HL-60 (cell line): ENCODE measurements around the gene NAALADL2.
"Not testable (repeated sequence)": the region's sequence is repeated elsewhere in the genome, so short reads cannot be mapped to it uniquely, and the experiment has no call there.

Experiments
- DNase-seq, 2 experiments: peaks; one replicate each; pipeline ENCODE4 v3.0.0-alpha.2; 2010 to 2020; ENCODE audit warnings: low read depth in 1 of 2, low spot score in 1 of 2
- H3K27ac ChIP-seq: fragments of 250-450 bp; sonication (Bioruptor Pico); replicated peaks from 2 replicates; pipeline ENCODE4 v1.5.1; 2020; ENCODE audit warnings: mild to moderate bottlenecking, moderate library complexity
- H3K27me3 ChIP-seq: fragments of 250-450 bp; sonication (Bioruptor Pico); 2 replicates; pipeline ENCODE4 v1.5.1; 2021; ENCODE audit warnings: mild to moderate bottlenecking, moderate library complexity; ENCODE audit not compliant: insufficient read depth, poor library complexity, severe bottlenecking
- H3K4me3 ChIP-seq: replicated peaks from 2 replicates; pipeline ENCODE4 v1.5.1; 2011; ENCODE audit warnings: mild to moderate bottlenecking, control low read depth, low read length; ENCODE audit not compliant: insufficient read depth
- GABPA ChIP-seq: IDR thresholded peaks from 2 replicates; pipeline ENCODE4 v1.6.1; 2012; ENCODE audit warnings: low read depth
- POLR2AphosphoS5 ChIP-seq: IDR thresholded peaks from 2 replicates; pipeline ENCODE4 v1.6.1; 2012; ENCODE audit warnings: low read depth
- SPI1 ChIP-seq: IDR thresholded peaks from 2 replicates; pipeline ENCODE4 v1.6.1; 2012; ENCODE audit warnings: low read depth, mild to moderate bottlenecking, borderline replicate concordance
- TF ChIP-seq, protein P1 (sequence below): IDR thresholded peaks from 2 replicates; pipeline ENCODE4 v1.6.1; 2012; ENCODE audit warnings: low read depth; ENCODE audit not compliant: insufficient replicate concordance
- TF ChIP-seq, protein P2 (sequence below): IDR thresholded peaks from one replicate; pipeline ENCODE4 v1.5.1; 2011; ENCODE audit warnings: low read length, control low read depth, inconsistent platforms; ENCODE audit not compliant: insufficient read depth

NAALADL2 gene

DNA sequence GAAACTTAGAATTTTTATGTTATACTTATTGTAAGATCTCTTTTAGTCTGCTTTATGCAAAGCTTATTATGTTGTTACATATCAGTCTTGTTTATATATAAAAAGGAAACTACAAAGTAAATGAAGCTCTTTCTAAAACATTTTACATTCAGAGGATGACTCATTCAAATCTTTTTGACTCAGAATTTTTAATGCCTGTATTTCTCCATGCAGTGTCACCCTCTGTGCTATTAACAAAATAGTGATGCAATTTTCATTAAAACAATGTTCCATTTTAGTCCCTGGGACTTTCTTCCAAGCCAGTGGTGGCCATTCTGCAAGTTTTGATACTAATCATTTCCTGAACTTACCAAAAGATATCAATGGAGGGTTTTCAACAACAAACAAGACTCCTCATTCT lies 216.1 kb downstream of the NAALADL2 start:
- DNase-seq = no peak
- TF ChIP-seq POLR2AphosphoS5 = no peak
- TF ChIP-seq, protein P1, sequence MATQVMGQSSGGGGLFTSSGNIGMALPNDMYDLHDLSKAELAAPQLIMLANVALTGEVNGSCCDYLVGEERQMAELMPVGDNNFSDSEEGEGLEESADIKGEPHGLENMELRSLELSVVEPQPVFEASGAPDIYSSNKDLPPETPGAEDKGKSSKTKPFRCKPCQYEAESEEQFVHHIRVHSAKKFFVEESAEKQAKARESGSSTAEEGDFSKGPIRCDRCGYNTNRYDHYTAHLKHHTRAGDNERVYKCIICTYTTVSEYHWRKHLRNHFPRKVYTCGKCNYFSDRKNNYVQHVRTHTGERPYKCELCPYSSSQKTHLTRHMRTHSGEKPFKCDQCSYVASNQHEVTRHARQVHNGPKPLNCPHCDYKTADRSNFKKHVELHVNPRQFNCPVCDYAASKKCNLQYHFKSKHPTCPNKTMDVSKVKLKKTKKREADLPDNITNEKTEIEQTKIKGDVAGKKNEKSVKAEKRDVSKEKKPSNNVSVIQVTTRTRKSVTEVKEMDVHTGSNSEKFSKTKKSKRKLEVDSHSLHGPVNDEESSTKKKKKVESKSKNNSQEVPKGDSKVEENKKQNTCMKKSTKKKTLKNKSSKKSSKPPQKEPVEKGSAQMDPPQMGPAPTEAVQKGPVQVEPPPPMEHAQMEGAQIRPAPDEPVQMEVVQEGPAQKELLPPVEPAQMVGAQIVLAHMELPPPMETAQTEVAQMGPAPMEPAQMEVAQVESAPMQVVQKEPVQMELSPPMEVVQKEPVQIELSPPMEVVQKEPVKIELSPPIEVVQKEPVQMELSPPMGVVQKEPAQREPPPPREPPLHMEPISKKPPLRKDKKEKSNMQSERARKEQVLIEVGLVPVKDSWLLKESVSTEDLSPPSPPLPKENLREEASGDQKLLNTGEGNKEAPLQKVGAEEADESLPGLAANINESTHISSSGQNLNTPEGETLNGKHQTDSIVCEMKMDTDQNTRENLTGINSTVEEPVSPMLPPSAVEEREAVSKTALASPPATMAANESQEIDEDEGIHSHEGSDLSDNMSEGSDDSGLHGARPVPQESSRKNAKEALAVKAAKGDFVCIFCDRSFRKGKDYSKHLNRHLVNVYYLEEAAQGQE = no peak
- no peak for TF ChIP-seq GABPA
- TF ChIP-seq, protein P2, sequence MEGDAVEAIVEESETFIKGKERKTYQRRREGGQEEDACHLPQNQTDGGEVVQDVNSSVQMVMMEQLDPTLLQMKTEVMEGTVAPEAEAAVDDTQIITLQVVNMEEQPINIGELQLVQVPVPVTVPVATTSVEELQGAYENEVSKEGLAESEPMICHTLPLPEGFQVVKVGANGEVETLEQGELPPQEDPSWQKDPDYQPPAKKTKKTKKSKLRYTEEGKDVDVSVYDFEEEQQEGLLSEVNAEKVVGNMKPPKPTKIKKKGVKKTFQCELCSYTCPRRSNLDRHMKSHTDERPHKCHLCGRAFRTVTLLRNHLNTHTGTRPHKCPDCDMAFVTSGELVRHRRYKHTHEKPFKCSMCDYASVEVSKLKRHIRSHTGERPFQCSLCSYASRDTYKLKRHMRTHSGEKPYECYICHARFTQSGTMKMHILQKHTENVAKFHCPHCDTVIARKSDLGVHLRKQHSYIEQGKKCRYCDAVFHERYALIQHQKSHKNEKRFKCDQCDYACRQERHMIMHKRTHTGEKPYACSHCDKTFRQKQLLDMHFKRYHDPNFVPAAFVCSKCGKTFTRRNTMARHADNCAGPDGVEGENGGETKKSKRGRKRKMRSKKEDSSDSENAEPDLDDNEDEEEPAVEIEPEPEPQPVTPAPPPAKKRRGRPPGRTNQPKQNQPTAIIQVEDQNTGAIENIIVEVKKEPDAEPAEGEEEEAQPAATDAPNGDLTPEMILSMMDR = no peak
- TF ChIP-seq SPI1 = no peak
- Histone ChIP-seq H3K4me3 (no peak overlapping the region), H3K27ac (no peak overlapping the region), H3K27me3 (no peaks in the 10 kb centered on the region)

DNA sequence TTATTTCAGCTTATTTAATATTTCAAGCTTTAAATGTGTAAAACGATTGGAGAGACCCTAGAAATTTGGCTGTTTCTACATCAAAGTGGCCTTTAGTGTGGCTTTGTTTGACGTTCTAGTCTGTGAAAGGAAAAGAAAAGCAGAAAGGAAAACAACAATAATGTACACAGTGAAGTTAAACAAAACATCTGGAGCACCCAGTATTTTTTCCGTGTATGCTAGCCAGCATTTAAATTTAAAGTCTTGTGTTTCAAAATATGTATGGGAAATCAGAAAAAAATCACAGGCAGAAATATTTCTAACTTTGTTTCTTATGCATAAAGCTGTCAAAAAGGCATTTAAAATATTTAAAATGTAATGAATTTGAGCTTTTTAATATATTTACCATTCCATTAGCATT lies 218.1 kb downstream of the NAALADL2 start:
- no peak for DNase-seq
- H3K27me3 ChIP-seq = no peaks in the 10 kb centered on the region
- TF ChIP-seq, protein P2 = no peak
- TF ChIP-seq SPI1 = no peak
- no peak for TF ChIP-seq POLR2AphosphoS5
- TF ChIP-seq, protein P1 = no peak
- TF ChIP-seq GABPA = no peak
- H3K27ac ChIP-seq = no peak overlapping the region
- H3K4me3 ChIP-seq = no peak overlapping the region

DNA sequence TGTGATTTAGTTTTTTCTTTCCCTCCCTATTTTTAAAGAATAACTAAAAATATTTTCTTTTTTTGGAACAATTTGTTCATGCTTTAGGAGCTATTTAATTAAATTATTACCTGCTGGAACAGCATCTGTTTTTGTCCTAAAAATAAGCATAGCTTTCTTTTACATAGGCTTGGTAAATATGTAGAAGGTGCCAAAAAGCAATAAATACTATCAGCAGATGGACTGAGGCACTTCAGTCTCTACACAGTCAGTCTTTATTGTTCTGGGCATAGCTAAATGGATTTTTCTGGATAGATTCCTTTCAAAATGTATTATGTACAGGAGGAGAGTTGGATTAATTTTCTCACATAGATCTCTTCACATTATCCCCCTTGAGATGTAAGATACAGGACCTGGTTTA lies 223.5 kb downstream of the NAALADL2 start:
- Histone ChIP-seq H3K27ac (no peak overlapping the region), H3K4me3 (no peak overlapping the region), H3K27me3 (no peaks in the 10 kb centered on the region)
- DNase-seq = no peak
- TF ChIP-seq, protein P1 = no peak
- TF ChIP-seq GABPA = no peak
- no peak for TF ChIP-seq SPI1
- TF ChIP-seq POLR2AphosphoS5 = no peak
- TF ChIP-seq, protein P2 = no peak

DNA sequence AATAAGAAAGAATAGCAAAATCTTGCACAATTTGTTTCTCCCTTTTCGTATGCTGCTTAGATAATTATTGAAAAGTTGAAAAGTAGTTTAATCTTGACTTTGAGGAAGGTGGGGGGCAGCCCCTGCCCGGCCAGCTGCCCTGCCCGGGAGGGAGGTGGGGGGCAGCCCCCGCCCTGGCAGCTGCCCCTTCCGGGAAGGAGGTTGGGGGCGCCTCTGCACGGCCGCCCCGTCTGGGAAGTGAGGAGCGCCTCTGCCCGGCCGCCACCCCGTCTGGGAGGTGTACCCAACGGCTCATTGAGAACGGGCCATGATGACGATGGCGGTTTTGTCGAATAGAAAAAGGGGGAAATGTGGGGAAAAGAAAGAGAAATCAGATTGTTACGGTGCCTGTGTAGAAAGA lies 228.0 kb downstream of the NAALADL2 start:
- H3K27ac ChIP-seq, H3K4me3 ChIP-seq, H3K27me3 ChIP-seq, DNase-seq: not testable (repeated sequence)
